HG03378 (cell line): Measurements from ENCODE around the gene DALRD3.

Source experiments
- ATAC-seq: cut with Tn5 transposase; IDR thresholded peaks from one replicate; pipeline ENCODE4 v1.9.1; 2021; ENCODE audit warnings: mild to moderate bottlenecking, moderate library complexity; ENCODE audit not compliant: unreplicated experiment

DALRD3 gene

DNA sequence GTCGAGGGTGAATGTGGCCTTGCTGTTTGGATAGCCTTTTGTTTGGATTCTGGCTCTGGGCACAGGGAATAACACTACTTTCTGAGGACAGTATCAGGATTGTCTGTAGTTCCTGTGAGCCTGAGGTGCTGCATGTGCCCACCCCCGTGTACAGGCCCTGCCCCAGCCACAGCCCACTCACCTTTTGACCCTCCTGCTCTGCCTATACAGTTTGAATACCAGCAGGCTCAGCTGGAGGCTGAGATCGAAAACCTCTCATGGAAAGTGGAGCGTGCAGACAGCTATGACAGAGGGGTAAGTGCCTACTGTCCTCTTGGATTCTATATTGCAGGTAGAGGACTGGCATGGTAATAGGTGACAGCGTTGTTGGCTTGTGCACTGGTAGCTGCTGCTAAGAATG, 35.7 kb downstream of the DALRD3 start:
- no peak for ATAC-seq

DNA sequence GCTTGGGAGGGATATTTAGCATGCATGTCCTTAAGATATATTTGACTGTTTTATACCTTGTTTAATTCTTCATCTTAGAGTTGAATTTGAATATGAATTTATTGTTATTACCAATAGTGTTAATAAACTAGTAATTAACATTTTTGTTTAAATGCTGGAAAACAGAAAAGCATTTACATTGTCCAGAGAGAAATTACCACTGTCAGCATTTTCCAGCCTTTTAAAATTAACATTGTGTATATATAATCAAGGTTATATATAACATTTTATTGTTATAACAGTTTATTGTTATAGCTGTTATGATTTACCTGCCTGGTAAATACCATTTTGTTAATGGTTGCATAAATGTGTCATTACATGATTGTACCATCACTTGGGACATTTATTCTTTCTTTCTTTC, 36.4 kb downstream of the DALRD3 start:
- ATAC-seq = no peak

DNA sequence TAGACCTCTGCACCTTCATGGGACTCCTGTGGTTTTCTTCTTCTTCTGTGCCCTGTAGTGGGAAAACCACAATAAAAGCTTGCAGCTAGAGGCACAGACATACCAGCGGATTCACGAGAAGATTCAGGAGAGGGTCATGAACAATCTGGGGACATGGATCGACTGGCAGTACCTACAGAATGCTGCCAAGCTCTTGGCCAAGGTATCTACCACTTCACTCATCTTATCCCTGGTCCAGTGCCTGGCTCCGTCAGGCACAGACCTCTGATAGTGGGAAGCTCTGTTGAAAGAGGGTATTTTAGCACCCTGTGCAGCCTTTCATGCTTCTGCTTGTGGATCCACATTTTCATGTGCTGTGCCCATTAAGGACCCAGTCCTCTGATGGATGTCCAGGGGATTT, 38.1 kb downstream of the DALRD3 start:
- no peak for ATAC-seq

GRCh38 chr3:48979451-48979850, 38.9 kb downstream of the DALRD3 start:
- ATAC-seq = no peak

DNA sequence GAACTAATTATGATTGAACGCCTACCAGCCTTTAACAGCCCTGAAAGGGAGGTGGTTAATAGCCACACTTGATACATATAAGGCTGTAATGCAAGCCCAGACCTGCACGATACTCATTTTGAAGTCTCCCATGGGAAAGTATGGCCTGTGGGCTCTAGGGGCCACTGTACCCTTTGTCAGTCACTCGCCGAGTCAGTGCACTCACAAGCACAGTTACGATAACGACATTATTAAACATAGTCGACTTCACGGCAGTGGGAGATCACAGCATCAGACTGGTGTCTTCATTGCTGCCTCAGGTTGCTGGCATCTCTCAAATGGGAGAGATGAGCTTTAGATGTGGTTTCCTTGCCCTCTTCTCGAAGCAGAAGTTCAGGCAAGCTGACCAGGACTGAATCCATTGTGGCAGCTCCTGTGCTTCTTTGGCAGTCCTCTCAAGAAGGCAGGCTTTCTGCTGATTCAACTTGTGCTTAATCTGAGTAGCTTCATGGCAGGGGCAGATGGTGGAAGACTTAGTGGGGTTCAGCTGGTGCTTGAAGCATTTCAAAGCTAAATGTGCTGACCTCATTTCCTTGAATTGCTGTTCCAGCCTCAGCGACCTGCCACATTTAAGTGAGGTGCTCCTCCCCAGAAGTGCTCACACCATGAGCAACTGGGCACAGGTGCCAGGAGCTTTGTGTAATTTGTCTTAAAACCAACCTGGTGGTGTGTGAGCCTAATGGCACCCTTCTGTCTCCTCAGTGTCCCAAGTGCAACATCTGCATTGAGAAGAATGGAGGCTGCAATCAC, 44.1 kb downstream of the DALRD3 start:
- ATAC-seq = no peak

- no peak for ATAC-seq
Observed at GRCh38 chr3:48970586-48970985, 47.8 kb downstream of the DALRD3 start.

- no peak for ATAC-seq
Observed at GRCh38 chr3:48966876-48967361, 51.5 kb downstream of the DALRD3 start.

DNA sequence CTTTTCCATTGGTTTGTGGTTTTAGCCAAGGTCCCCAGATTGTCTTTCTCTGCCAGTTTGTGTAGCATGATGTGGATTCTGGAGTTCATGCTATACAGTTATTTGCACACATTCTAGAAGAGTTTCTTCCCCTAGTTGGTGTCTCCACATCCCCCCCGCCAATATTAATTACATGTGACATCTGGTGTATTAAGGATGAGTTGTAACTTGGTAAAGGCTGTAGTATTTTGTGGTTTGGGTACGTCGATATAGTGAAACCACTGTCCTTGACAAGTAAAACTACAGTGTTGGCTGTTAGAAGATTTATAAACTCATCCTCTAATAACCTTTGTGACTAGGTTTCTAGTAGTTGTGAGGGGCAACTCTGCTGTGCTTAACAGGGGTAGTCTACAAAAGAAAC, 52.0 kb downstream of the DALRD3 start:
- no peak for ATAC-seq
